Measurements from ENCODE around the gene ATIC.
"Not testable (repeated sequence)": the region's sequence is repeated elsewhere in the genome, so short reads cannot be mapped to it uniquely, and the experiment has no call there.

The ATIC gene

GRCh38 chr2:215311625-215312396, at the start of gene ATIC:
ATIC (plus strand) TSS chr2:215312059; CDS start chr2:215312143, 84 bp downstream.
- DNase-seq: peak; percentile 92

- no peak for DNase-seq
Observed at GRCh38 chr2:215262303-215262702, 49.6 kb upstream of the ATIC start.

- no peak for DNase-seq
Observed at GRCh38 chr2:215262741-215263362, 49.0 kb upstream of the ATIC start.

- no peak for DNase-seq
Observed at GRCh38 chr2:215264374-215264773, 47.5 kb upstream of the ATIC start.

GRCh38 chr2:215269397-215270117, 42.3 kb upstream of the ATIC start:
- DNase-seq: no peak

GRCh38 chr2:215270118-215270451, 41.8 kb upstream of the ATIC start:
- DNase-seq: no peak

- no peak for DNase-seq
Observed at GRCh38 chr2:215271446-215271845, 40.4 kb upstream of the ATIC start.

- DNase-seq: no peak
Observed at GRCh38 chr2:215272918-215273317, 38.9 kb upstream of the ATIC start.

GRCh38 chr2:215274829-215275228, 37.0 kb upstream of the ATIC start:
- DNase-seq: no peak

GRCh38 chr2:215275824-215276223, 36.0 kb upstream of the ATIC start:
- no peak for DNase-seq

GRCh38 chr2:215277944-215278343, 33.9 kb upstream of the ATIC start:
- no peak for DNase-seq

GRCh38 chr2:215280326-215280725, 31.5 kb upstream of the ATIC start:
- no peak for DNase-seq

- DNase-seq: no peak
Observed at GRCh38 chr2:215283221-215283620, 28.6 kb upstream of the ATIC start.

- no peak for DNase-seq
Observed at GRCh38 chr2:215286309-215286708, 25.6 kb upstream of the ATIC start.

- DNase-seq: no peak
Observed at GRCh38 chr2:215288112-215288815, 23.6 kb upstream of the ATIC start.

GRCh38 chr2:215290980-215291599, 20.8 kb upstream of the ATIC start:
- no peak for DNase-seq

- no peak for DNase-seq
Observed at GRCh38 chr2:215293879-215294278, 18.0 kb upstream of the ATIC start.

GRCh38 chr2:215299337-215299859, 12.5 kb upstream of the ATIC start:
- no peak for DNase-seq

GRCh38 chr2:215301994-215302393, 9.9 kb upstream of the ATIC start:
- DNase-seq: no peak

GRCh38 chr2:215311259-215311624, 617 bp upstream of the ATIC start:
- not testable (repeated sequence) for DNase-seq

- no peak for DNase-seq
Observed at GRCh38 chr2:215313255-215313613, 1.4 kb downstream of the ATIC start.

GRCh38 chr2:215314896-215315295, 3.0 kb downstream of the ATIC start:
- no peak for DNase-seq

- no peak for DNase-seq
Observed at GRCh38 chr2:215315301-215315700, 3.4 kb downstream of the ATIC start.

Data from activated CD8-positive, alpha-beta memory T cell treated with anti-CD3 and anti-CD28 coated beads, Interleukin-2, amount 50 U/mL, for 48 hours (primary cell).